Transverse colon (tissue), 4 donors: ENCODE results near the gene MSMO1. TPM values are rescaled to one million over a fixed set of nuclear protein-coding genes. Genes with fewer than 3 reads are reported as not detected.
"Not testable (repeated sequence)": the region's sequence is repeated elsewhere in the genome, so short reads cannot be mapped to it uniquely, and the experiment has no call there.

ENCODE experiments used
- DNase-seq: peaks from one replicate; pipeline ENCODE4 v3.0.0-alpha.2; 2019
- H3K27ac ChIP-seq, 4 donors: fragments of 200-600 bp; sonication (generic); 2 replicates each; pipeline ENCODE4 v1.5.1; 2016 to 2018; ENCODE audit warnings: inconsistent platforms in 4 of 4
- H3K27me3 ChIP-seq: fragments of 200-600 bp; sonication (generic); 2 replicates; pipeline ENCODE4 v1.5.1; 2017; ENCODE audit warnings: inconsistent platforms
- H3K36me3 ChIP-seq, 4 donors: fragments of 200-600 bp; sonication (generic); 2 replicates each; pipeline ENCODE4 v1.5.1; 2017 to 2019; ENCODE audit warnings: inconsistent platforms in 4 of 4
- H3K4me1 ChIP-seq, 4 donors: fragments of 200-600 bp; sonication (generic); 2 replicates each; pipeline ENCODE4 v1.5.1; 2017 to 2020; ENCODE audit warnings: inconsistent platforms in 4 of 4
- H3K4me3 ChIP-seq, 4 donors: fragments of 200-600 bp; sonication (generic); 1 replicate in 1 of 4; 2 replicates in 3 of 4; pipeline versions ENCODE4 v1.5.1 to v1.6.1; 2017 to 2019; ENCODE audit warnings: inconsistent platforms in 4 of 4
- H3K9me3 ChIP-seq, 2 donors: fragments of 200-600 bp; sonication (generic); 2 replicates each; pipeline ENCODE4 v1.5.1; 2017 to 2019; ENCODE audit warnings: inconsistent platforms in 2 of 2
- EP300 ChIP-seq: sonication (generic); formaldehyde crosslinking; IDR thresholded peaks from one replicate; pipeline ENCODE4 v1.6.1; 2017; ENCODE audit warnings: antibody characterized with exemption, low read depth
- POLR2A ChIP-seq: fragments of 450-650 bp; IDR thresholded peaks from one replicate; pipeline ENCODE4 v1.6.1; 2016; ENCODE audit warnings: antibody characterized with exemption, mild to moderate bottlenecking, moderate library complexity
- POLR2AphosphoS5 ChIP-seq, 3 donors: sonication (generic); formaldehyde crosslinking; IDR thresholded peaks; one replicate each; pipeline ENCODE4 v1.6.1; 2016; ENCODE audit warnings: antibody characterized with exemption in 3 of 3
- WGBS, 2 donors: methylation state at CpG; one replicate each; pipeline ENCODE4 v1.1.5; 2018; ENCODE audit warnings: low coverage in 1 of 2; 5-methylcytosine and 5-hydroxymethylcytosine counted together
- in situ Hi-C, 4 donors: fragments of 200-750 bp; cut with MboI; loops; one replicate each; pipeline versions ENCODE4 v1.15.0 to v1.15.1; 2017; ENCODE audit warnings: low sequenced_read_pairs in 3 of 4, low pct_ligation_motif_present in 1 of 4, low pct_unique_long_range_greater_than_20kb in 1 of 4
- intact Hi-C: fragments of 100-400 bp; cut with DNase I; formaldehyde crosslinking; loops from one replicate; pipeline ENCODE4 v1.15.1; 2023; ENCODE audit warnings: low total_unique reads
- total RNA-seq, 4 donors: library from RNA; depleted of rRNA; stranded (reverse); fragments of >200 nt; gene quantifications; one replicate each; pipeline ENCODE4 v1.1.0, GENCODE V29; 2016
- TF ChIP-seq, protein P1 (sequence below), 5 experiments: fragments of 200-600 bp in 3 of 5; fragments of 450-650 bp in 2 of 5; sonication (generic) in 3 of 5; IDR thresholded peaks; 1 replicate in 2 of 5; 2 replicates in 3 of 5; pipeline ENCODE4 v1.5.1; 2016 to 2017; ENCODE audit warnings: antibody characterized with exemption in 5 of 5, inconsistent platforms in 3 of 5, mild to moderate bottlenecking in 2 of 5, moderate library complexity in 1 of 5

The MSMO1 gene
- 10 to 100 TPM; 30.3 to 58.0 (median 36.5) TPM for total RNA-seq

DNA sequence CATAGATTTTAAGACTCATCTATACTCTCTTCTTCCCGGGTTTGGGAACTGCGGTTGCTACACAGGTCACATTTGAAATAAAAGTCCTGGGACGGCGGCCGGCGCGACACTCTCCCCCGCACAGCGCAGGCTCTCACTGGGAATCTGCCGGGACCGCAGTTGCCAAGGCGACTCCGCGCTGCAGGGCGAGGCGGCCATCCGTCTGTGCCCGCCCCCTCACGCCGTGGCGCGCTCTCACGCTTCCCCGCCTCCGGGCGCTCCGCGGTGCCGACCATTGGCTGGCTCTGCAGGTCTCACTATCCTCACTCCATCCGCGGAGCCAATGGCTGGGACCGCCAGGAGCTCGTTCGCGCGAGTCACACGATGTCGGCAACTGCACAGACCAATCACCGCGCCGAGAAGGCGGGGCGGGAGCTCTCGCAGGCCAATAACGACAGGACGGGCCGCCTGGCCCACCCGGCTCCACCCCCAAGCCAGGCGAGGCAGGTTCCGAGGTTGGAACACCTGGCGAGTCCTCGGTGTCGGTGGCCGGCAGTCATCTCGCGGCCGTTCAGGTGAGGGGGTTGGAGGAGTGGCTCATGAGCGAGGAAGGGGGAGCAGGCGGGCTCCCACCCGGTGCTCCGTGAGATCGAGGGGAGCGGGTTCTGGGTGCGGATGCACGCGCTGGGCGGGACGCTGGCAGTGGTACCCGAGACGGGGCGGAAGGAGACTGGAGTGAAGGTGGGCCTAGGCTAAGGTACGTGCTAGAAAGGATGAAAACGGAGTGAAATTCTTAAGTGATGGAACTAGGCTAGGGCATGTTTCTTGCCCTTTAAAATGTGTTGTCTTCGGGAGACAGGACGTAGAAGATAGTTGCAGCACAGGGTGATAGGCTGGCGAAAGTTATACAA is at the start of gene MSMO1:
TSS of gene MSMO1 (plus strand) at position 459 of the 890 bp plus-strand sequence. CDS start 5,702 bp downstream, outside the sequence.
- peak within 1 kb of the TSS; percentile 85 to 92 (median 89) for H3K27ac ChIP-seq
- intact Hi-C loops, result no loop called here
- peak within 1 kb of the TSS; percentile 78 to 90 (median 86) for H3K4me3 ChIP-seq
- H3K36me3 ChIP-seq, result no peaks in the 10 kb centered on the region
- in situ Hi-C loops, result loop anchor here in 2 of 4 donors (10.0 to 25.0 kb wide), 3 partner anchors 115 to 190 kb away; partner anchors contain the start of gene KLHL2 (in 2 of the 2)
- TF ChIP-seq POLR2AphosphoS5 (IDR thresholded peaks at IDR 0.05) (peak; percentile 81 to 98 (median 87)), EP300 (no peak), POLR2A (peak; percentile 78)
- no peaks in the 10 kb centered on the region for H3K27me3 ChIP-seq
- H3K4me1 ChIP-seq, result peaks cover 10 to 47% (median 21%) of the 10 kb centered on the region in 4 donors
- peak; percentile 99 for DNase-seq
- no peaks in the 10 kb centered on the region for H3K9me3 ChIP-seq
- WGBS, 2 donors, result 0 to 1% methylated on average over 4 to 67 of the region's 76 CpGs

DNA sequence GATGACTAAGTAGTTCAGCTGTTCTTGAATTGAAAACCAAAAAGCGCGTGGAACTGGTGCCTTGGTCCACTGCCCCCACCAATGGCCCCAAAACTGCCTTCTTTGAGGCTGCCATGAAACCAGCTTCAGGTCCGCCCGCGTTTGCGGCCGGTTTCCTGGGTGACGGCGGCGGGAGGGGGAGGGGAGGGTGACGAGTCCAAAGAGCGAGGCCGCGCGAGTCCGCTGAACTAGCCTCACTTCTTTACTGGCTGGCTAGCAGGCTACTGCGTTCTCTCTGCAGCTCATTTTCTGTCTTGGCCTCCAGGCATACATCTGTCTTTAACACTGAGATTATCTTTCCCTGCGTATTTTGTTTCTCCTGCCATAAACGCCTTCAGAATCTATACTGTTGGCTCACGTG is 47.9 kb upstream of the MSMO1 start:
- 93 to 96% methylated on average over 3 to 20 of the region's 20 CpGs for WGBS, 2 donors
- intact Hi-C loops, H3K36me3 ChIP-seq, DNase-seq, H3K27ac ChIP-seq, in situ Hi-C loops, H3K4me1 ChIP-seq, H3K9me3 ChIP-seq, H3K4me3 ChIP-seq, H3K27me3 ChIP-seq: not testable (repeated sequence)

DNA sequence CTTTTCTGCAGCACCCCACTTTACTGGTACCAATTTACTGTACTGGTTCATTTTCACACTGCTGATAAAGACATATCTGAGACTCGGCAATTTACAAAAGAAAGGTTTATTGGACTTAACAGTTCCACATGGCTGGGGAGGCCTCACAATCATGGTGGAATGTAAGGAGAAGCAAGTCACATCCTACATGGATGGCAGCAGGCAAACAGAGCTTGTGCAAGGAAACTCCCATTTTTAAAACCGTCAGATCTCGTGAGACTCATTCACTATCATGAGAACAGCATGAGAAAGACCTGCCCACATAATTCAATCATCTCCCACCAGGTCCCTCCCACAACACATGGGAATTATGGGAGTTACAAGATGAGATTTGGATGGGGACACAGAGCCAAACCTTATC is 42.8 kb upstream of the MSMO1 start:
- H3K4me1 ChIP-seq, H3K27ac ChIP-seq, intact Hi-C loops, DNase-seq, H3K27me3 ChIP-seq, in situ Hi-C loops, H3K4me3 ChIP-seq, H3K9me3 ChIP-seq, H3K36me3 ChIP-seq: not testable (repeated sequence)
- 93 to 100% methylated on average over 3 of the region's 3 CpGs for WGBS, 2 donors

DNA sequence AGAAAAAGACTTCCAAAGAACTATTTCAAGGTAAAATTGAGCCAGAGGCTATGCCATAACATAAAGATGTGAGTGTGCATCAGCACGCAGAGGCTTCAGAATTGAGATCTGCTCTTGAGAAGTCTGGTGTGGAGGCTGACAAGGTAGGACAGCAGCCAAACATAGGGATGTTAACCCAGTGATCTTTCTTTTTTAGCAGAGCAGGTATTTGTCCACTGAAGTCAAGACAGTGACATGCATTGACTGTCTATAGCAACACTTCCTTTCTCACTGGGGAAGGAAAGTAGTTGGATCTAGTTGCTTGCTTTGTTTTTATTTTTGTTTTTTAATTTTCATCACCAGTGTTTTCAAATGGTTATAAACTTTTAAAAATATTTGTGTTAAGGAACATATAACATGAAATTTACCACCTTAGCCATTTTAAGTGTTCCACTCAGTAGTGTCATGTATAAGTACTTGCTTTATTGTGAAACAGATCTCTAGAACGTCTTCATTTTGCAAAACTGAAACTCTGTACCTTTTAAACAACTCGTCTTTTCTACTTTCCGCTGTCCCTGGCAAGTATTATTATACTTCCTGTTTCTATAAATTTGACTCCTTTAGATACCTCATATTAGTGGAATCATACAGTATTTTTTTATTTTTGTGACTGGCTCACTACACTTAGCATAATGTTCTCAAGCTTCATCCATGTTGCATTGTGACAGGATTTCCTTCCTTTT is 40.7 kb upstream of the MSMO1 start:
- H3K9me3 ChIP-seq, intact Hi-C loops, H3K36me3 ChIP-seq, H3K4me1 ChIP-seq, H3K4me3 ChIP-seq, H3K27ac ChIP-seq, H3K27me3 ChIP-seq, in situ Hi-C loops, DNase-seq: not testable (repeated sequence)
- 72 to 77% methylated on average over 4 of the region's 4 CpGs for WGBS, 2 donors

DNA sequence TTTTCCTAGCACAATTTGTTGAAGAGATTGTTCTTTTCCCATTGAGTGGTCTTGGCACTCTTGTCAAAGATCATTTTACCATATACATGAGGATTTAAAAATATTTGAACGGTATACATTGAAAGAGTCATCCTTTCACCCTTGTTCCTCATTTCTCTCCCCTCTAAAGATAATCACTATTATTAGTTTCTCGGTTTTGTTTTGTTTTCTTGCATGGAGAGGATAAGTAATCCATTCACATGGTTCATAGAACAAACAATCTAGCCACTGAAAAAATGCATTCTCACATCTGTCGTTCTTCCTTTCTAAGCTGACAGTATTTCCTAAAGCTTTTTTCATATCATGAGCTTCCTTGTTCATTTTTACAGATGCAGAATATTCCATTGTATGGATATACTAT is 39.2 kb upstream of the MSMO1 start:
- peaks cover 0 to 3% (median 0%) of the 10 kb centered on the region in 4 donors for H3K4me1 ChIP-seq
- no peak overlapping the region for H3K27ac ChIP-seq
- DNase-seq, result no peak
- intact Hi-C loops, result no loop called here
- no peak overlapping the region for H3K4me3 ChIP-seq
- TF ChIP-seq POLR2A, result no peak
- TF ChIP-seq, protein P1, sequence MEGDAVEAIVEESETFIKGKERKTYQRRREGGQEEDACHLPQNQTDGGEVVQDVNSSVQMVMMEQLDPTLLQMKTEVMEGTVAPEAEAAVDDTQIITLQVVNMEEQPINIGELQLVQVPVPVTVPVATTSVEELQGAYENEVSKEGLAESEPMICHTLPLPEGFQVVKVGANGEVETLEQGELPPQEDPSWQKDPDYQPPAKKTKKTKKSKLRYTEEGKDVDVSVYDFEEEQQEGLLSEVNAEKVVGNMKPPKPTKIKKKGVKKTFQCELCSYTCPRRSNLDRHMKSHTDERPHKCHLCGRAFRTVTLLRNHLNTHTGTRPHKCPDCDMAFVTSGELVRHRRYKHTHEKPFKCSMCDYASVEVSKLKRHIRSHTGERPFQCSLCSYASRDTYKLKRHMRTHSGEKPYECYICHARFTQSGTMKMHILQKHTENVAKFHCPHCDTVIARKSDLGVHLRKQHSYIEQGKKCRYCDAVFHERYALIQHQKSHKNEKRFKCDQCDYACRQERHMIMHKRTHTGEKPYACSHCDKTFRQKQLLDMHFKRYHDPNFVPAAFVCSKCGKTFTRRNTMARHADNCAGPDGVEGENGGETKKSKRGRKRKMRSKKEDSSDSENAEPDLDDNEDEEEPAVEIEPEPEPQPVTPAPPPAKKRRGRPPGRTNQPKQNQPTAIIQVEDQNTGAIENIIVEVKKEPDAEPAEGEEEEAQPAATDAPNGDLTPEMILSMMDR (IDR thresholded peaks at IDR 0.05), result no peak
- no peak for TF ChIP-seq POLR2AphosphoS5 (IDR thresholded peaks at IDR 0.05)
- TF ChIP-seq EP300, result no peak
- H3K36me3 ChIP-seq, result no peaks in the 10 kb centered on the region
- H3K27me3 ChIP-seq, result no peaks in the 10 kb centered on the region
- WGBS, 2 donors, result 62 to 74% methylated on average over 3 of the region's 3 CpGs
- H3K9me3 ChIP-seq, result no peaks in the 10 kb centered on the region
- in situ Hi-C loops, result no loop called here
